K562 (cell line): ENCODE measurements around the gene BLVRA. TPM values are rescaled to one million over a fixed set of nuclear protein-coding genes. Genes with fewer than 3 reads are reported as not detected.

Experiments
- ARHGAP35 ChIP-seq: fragments of 450-650 bp; IDR thresholded peaks from 2 replicates; pipeline ENCODE4 v1.6.1; 2018; ENCODE audit not compliant: partially characterized antibody
- DACH1 ChIP-seq: fragments of 450-650 bp; IDR thresholded peaks from 2 replicates; pipeline ENCODE4 v1.6.1; 2018; ENCODE audit not compliant: partially characterized antibody
- ELK3 ChIP-seq: fragments of 450-650 bp; formaldehyde crosslinking; IDR thresholded peaks from 2 replicates; pipeline ENCODE4 v1.4.0; 2020; ENCODE audit warnings: mild to moderate bottlenecking
- ERF ChIP-seq: fragments of 450-650 bp; formaldehyde crosslinking; IDR thresholded peaks from 2 replicates; pipeline ENCODE4 v1.4.0; 2020; ENCODE audit warnings: mild to moderate bottlenecking, mixed read lengths
- HIVEP1 ChIP-seq: fragments of 250-450 bp; sonication (Bioruptor Pico); IDR thresholded peaks from 2 replicates; pipeline ENCODE4 v1.4.0; 2020; ENCODE audit warnings: mild to moderate bottlenecking
- HMG20A ChIP-seq: fragments of 450-650 bp; formaldehyde crosslinking; conservative IDR thresholded peaks from 2 replicates; pipeline ENCODE4 v1.4.0; 2020; ENCODE audit warnings: mild to moderate bottlenecking, mixed read lengths
- KAT2B ChIP-seq: IDR thresholded peaks from one replicate; pipeline ENCODE4 v1.6.1; 2012; ENCODE audit warnings: low read depth, mild to moderate bottlenecking, control low read depth, inconsistent platforms, low read length, moderate library complexity
- KAT7 ChIP-seq: sonication (generic); formaldehyde crosslinking; IDR thresholded peaks from 2 replicates; pipeline ENCODE4 v1.8.0; 2022; ENCODE audit warnings: missing genetic modification reagents, mild to moderate bottlenecking, borderline replicate concordance
- SP1 ChIP-seq: sonication (generic); formaldehyde crosslinking; IDR thresholded peaks from 2 replicates; pipeline ENCODE4 v1.8.1; 2022; ENCODE audit warnings: mild to moderate bottlenecking, missing genetic modification reagents
- YBX1 ChIP-seq: fragments of 450-650 bp; IDR thresholded peaks from 2 replicates; pipeline ENCODE4 v1.7.1; 2016; ENCODE audit warnings: mild to moderate bottlenecking
- ZNF324 ChIP-seq: fragments of 250-450 bp; sonication (Bioruptor Pico); IDR thresholded peaks from 2 replicates; pipeline ENCODE4 v1.4.0; 2020; ENCODE audit warnings: mild to moderate bottlenecking
- ZNF551 ChIP-seq: fragments of 250-450 bp; sonication (Bioruptor Pico); IDR thresholded peaks from 2 replicates; pipeline ENCODE4 v1.5.0; 2021; ENCODE audit warnings: mild to moderate bottlenecking, moderate library complexity
- ZNF589 ChIP-seq: fragments of 200-800 bp; sonication (Bioruptor generic); IDR thresholded peaks from 2 replicates; pipeline ENCODE4 v1.6.1; 2016; ENCODE audit warnings: low read depth, missing genetic modification characterization, missing compliant biosample characterization
- ZNF644 ChIP-seq: fragments of 200-800 bp; sonication (Bioruptor generic); IDR thresholded peaks from 2 replicates; pipeline ENCODE4 v1.6.1; 2016; ENCODE audit warnings: low read depth, missing genetic modification characterization, missing compliant biosample characterization
- polyA plus RNA-seq, 8 experiments: library from polyadenylated mRNA; depleted of rRNA in 4 of 8; stranded (reverse) in 5 of 8; unstranded in 3 of 8; fragments of >200 nt; fragmentation: Nextera tagmentation in 2 of 8; fragmentation: Illumina TruSeq in 1 of 8; extraction: Ambion mirVana in 2 of 8; extraction: Trizol in 1 of 8; gene quantifications; 2 replicates each; pipeline versions ENCODE4 v1.2.1 to v1.2.3, GENCODE V29; 2011 to 2014; ENCODE audit warnings: inconsistent platforms in 1 of 8, missing spikeins in 1 of 8
- total RNA-seq, 7 experiments: library from RNA; depleted of rRNA in 6 of 7; stranded (reverse); fragments of >200 nt in 6 of 7; fragmentation: Illumina TruSeq in 2 of 7; extraction: Trizol in 2 of 7; gene quantifications; 2 replicates each; pipeline versions ENCODE4 v1.2.1 to v1.2.3, GENCODE V29; 2011 to 2021; ENCODE audit warnings: low replicate concordance in 1 of 7
- TF ChIP-seq, protein P1 (sequence below): fragments of 450-650 bp; IDR thresholded peaks from 2 replicates; pipeline ENCODE4 v1.6.1; 2016; ENCODE audit warnings: mild to moderate bottlenecking, moderate library complexity

The BLVRA gene
- total and polyA plus RNA-seq, 9 of the 15 experiments (the other 6 are each of a cell fraction or from before 2014, with no cell fraction given) = 48.5 to 147 (median 61.5) TPM

DNA sequence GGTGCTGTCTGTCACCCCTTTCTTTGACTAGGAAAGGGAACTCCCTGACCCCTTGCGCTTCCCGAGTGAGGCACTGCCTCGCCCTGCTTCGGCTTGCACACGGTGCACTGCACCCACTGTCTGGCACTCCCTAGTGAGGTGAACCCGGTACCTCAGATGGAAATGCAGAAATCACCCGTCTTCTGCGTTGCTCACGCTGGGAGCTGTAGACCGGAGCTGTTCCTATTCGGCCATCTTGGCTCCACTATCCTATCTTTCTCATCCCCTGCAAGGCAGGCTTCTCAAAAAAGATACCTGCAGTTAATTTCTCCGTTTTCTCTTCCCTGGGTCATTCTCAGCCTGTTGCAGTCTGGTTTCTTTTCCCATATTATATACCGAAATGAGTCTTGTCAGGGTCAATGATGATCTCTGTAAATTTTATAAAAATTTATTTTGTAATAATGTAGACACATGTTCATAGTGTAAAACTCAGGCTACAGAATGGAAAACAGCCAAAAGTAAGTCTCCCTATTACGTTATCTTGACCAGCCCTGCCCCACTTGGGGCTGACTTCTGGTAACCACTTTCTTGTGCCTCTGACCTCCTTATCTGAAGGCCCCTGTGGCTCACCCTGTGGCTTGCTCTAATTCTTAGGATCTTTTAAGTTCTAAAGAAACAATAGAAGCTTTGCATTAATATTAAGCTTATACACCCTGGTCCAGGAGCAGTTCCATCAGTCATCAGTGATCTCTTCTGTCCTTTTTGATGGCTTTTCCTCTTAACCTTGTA, 20.7 kb downstream of the BLVRA start (continued):
- TF ChIP-seq ELK3 (CRISPR knock-in tag) (no peak), KAT2B (no peak), HMG20A (CRISPR knock-in tag) (no peak), ZNF324 (CRISPR knock-in tag) (no peak), ARHGAP35 (no peak), ZNF644 (tag) (no peak), KAT7 (CRISPR knock-in tag) (no peak), ERF (CRISPR knock-in tag) (no peak), ZNF589 (CRISPR knock-in tag) (no peak), YBX1 (no peak), ZNF551 (CRISPR knock-in tag) (no peak), HIVEP1 (CRISPR knock-in tag) (no peak), DACH1 (no peak), SP1 (CRISPR knock-in tag) (no peak)
- TF ChIP-seq, protein P1, sequence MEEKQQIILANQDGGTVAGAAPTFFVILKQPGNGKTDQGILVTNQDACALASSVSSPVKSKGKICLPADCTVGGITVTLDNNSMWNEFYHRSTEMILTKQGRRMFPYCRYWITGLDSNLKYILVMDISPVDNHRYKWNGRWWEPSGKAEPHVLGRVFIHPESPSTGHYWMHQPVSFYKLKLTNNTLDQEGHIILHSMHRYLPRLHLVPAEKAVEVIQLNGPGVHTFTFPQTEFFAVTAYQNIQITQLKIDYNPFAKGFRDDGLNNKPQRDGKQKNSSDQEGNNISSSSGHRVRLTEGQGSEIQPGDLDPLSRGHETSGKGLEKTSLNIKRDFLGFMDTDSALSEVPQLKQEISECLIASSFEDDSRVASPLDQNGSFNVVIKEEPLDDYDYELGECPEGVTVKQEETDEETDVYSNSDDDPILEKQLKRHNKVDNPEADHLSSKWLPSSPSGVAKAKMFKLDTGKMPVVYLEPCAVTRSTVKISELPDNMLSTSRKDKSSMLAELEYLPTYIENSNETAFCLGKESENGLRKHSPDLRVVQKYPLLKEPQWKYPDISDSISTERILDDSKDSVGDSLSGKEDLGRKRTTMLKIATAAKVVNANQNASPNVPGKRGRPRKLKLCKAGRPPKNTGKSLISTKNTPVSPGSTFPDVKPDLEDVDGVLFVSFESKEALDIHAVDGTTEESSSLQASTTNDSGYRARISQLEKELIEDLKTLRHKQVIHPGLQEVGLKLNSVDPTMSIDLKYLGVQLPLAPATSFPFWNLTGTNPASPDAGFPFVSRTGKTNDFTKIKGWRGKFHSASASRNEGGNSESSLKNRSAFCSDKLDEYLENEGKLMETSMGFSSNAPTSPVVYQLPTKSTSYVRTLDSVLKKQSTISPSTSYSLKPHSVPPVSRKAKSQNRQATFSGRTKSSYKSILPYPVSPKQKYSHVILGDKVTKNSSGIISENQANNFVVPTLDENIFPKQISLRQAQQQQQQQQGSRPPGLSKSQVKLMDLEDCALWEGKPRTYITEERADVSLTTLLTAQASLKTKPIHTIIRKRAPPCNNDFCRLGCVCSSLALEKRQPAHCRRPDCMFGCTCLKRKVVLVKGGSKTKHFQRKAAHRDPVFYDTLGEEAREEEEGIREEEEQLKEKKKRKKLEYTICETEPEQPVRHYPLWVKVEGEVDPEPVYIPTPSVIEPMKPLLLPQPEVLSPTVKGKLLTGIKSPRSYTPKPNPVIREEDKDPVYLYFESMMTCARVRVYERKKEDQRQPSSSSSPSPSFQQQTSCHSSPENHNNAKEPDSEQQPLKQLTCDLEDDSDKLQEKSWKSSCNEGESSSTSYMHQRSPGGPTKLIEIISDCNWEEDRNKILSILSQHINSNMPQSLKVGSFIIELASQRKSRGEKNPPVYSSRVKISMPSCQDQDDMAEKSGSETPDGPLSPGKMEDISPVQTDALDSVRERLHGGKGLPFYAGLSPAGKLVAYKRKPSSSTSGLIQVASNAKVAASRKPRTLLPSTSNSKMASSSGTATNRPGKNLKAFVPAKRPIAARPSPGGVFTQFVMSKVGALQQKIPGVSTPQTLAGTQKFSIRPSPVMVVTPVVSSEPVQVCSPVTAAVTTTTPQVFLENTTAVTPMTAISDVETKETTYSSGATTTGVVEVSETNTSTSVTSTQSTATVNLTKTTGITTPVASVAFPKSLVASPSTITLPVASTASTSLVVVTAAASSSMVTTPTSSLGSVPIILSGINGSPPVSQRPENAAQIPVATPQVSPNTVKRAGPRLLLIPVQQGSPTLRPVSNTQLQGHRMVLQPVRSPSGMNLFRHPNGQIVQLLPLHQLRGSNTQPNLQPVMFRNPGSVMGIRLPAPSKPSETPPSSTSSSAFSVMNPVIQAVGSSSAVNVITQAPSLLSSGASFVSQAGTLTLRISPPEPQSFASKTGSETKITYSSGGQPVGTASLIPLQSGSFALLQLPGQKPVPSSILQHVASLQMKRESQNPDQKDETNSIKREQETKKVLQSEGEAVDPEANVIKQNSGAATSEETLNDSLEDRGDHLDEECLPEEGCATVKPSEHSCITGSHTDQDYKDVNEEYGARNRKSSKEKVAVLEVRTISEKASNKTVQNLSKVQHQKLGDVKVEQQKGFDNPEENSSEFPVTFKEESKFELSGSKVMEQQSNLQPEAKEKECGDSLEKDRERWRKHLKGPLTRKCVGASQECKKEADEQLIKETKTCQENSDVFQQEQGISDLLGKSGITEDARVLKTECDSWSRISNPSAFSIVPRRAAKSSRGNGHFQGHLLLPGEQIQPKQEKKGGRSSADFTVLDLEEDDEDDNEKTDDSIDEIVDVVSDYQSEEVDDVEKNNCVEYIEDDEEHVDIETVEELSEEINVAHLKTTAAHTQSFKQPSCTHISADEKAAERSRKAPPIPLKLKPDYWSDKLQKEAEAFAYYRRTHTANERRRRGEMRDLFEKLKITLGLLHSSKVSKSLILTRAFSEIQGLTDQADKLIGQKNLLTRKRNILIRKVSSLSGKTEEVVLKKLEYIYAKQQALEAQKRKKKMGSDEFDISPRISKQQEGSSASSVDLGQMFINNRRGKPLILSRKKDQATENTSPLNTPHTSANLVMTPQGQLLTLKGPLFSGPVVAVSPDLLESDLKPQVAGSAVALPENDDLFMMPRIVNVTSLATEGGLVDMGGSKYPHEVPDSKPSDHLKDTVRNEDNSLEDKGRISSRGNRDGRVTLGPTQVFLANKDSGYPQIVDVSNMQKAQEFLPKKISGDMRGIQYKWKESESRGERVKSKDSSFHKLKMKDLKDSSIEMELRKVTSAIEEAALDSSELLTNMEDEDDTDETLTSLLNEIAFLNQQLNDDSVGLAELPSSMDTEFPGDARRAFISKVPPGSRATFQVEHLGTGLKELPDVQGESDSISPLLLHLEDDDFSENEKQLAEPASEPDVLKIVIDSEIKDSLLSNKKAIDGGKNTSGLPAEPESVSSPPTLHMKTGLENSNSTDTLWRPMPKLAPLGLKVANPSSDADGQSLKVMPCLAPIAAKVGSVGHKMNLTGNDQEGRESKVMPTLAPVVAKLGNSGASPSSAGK = no peak
